ENCODE results near the gene SLC39A11. TPM values are rescaled to one million over a fixed set of nuclear protein-coding genes. Genes with fewer than 3 reads are reported as not detected.
"Not testable (repeated sequence)": the region's sequence is repeated elsewhere in the genome, so short reads cannot be mapped to it uniquely, and the experiment has no call there.

SLC39A11 gene
- polyA plus RNA-seq, 3 donors: 26.5 to 28.6 (median 26.7) TPM

DNA sequence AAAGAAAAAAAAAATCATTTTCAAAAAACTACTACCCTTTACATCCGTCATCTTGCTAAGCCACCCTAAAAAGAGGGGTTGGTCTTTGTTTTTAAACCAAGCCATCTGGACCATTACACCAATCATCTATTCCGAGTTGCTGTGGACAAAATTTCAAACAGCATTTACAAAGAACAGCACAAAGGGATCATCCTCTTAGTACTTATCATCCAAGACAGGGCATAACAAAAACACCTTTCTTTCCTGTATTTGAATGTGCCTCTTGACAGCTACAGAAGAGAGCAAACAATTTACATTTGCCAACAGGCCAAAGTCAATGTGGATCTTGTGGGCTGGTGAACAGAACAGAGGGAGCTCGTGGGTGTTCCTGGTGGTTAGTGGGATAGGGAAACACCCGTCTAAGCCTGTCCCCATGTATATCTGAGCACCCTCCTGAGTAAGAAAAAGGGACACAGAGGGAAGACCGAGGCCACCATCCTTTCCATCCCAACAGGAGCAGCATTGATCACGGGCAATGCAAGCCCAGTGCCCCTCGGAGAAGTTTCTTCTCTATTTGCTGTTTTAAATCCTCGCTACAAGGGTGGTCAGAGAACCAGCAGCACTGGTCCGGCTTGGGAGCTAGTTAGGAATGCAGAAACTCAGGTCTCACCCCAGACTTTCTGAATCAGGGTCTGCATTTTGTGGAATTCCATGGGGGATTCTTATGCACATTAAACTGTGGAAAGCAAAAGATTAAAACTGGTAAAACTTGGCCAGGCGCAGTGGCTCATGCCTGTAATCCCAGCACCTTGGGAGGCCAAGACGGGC lies 1.9 kb downstream of the SLC39A11 start:
- DNase-seq (ENCODE audit: extremely low read depth in 1 of 11, low read depth in 9 of 11, low spot score in 4 of 11): no peak

DNA sequence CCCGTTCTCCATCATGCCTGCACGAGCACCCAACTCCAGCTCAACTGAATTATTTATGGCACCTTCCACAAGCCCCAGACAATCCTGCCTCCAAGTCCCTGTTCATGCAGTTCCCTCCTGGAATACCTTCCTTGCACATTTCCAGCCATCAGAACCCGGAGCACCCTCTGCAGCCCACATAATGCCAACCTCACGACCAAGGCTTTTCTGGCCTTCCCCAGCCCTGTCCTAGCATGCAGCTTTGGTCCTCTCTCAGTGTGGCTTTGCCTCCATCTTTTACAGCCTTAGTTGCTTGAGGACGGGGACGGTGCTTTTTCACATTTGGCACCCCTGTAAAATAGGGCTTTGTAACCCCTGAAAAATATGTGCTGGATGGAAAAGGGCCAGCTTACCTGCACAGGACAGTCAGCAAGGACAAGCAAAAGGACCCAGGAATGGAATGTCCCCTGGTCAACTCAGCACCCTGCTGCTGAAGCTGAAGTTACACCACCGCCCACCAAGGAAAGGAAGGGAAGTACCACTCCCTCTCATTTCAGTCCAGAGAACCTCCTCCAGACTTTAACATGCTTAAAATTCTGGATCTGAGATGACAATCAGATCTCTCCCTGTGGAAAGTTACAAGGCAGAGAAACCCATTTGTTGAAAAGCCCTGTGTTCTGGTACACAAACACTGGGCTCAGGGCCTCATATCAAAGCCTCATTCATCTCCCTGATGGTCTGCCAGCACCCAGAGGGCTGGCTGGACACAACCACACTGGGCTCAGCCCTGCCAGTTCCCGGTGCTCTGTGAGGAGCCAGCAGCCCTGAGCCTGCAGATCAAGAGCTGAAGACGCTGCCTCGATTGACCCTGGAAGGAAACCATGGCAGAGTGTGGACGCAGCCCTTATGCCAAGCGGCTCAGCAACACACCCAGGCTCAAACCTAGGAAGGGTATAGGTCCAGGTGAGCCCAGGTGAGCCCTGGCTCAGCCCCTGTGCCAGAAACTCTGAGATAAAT lies 2.9 kb downstream of the SLC39A11 start:
- no peak for DNase-seq (ENCODE audit: extremely low read depth in 1 of 11, low read depth in 9 of 11, low spot score in 4 of 11)

DNA sequence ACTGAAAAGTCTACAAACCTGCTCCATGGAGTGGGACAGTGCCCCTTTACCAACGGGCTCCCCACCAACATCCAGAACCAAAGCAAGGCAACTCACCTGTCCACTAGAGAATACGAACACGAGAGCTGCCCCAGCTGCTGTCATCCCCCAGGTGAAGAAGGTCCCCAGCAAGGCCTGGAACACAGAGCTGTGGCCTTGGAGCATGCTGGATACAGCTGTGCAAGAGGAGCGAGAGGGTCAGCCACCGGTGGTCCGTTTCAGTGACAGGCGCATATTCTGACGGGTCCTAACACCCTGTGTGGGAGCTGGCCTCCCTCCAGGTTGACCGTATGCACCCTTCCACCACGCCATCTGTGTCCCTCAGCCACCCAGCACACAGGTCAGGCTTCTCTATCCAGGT lies 3.9 kb downstream of the SLC39A11 start:
- no peak for DNase-seq (ENCODE audit: extremely low read depth in 1 of 11, low read depth in 9 of 11, low spot score in 4 of 11)

DNA sequence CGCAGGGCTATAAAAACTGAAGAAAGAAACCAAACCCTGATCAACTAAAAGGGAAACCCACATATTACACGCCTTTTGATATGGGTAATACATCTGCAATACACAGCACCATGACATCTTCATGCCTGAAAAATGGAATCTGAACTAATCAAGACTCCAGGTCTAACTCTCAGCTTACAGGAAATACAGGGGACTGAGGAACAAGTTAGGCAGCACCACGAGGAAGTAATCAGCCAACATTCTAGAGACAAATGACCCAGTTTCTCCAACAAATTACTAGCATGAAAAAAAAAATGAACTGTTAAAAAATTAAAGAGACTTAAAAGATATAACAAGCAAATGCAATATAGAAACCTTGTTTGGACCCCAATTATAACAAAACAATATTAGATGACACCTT lies 9.1 kb downstream of the SLC39A11 start:
- no peak for DNase-seq (ENCODE audit: extremely low read depth in 1 of 11, low read depth in 9 of 11, low spot score in 4 of 11)

DNA sequence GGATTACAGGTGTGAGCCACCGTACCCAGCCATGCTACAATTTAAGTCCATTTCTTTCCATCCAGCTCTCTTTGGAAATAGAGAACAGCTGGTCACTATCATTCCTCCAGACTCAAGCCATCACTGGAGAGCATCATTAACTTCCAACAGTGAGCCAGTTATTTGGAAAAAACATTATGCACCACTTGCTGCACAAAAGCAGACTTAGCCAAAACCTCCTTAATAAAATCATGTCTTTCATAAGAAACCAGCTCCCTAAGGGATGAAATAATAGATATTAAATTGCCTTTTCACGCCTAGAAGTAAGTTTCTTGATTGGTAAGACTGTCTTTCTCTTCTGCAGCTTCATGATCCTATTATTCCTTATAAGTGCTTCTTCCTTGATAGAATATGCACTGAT lies 17.9 kb downstream of the SLC39A11 start:
- DNase-seq (ENCODE audit: extremely low read depth in 1 of 11, low read depth in 9 of 11, low spot score in 4 of 11): no peak

DNA sequence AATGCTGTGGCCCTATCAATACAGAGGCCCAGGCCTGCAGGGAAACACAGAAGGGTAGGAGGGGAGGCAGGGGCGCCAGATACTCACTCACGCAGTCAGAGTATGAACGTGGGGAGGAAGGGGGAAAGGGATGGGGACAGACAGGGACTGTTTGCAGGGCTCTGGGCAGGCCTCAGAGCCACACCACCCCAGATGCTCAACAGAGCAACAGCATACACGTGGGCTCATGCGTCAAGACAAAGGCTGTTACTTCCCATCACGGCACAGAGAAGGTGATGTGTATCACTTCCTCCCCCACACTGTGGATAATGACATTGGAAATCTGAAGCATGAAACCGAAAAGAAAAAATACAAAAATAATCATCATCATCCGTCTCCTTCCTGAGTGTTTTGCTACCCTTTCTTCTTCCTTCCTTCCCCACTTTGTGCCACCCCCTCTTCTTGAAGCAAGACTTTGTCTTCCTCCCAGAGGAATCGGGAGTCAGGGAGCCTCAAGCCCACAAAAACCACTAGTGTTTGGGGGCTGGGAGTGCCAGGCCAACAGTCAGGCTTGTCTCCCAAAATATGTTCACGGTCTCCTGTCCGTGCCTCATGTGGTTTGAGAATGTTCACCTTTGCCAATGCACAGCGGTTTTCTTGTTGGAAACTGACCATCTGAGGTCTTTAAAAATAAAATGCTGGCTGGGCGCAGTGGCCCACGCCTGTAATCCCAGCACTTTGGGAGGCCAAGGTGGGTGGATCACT lies 20.1 kb downstream of the SLC39A11 start:
- no peak for DNase-seq (ENCODE audit: extremely low read depth in 1 of 11, low read depth in 9 of 11, low spot score in 4 of 11)

DNA sequence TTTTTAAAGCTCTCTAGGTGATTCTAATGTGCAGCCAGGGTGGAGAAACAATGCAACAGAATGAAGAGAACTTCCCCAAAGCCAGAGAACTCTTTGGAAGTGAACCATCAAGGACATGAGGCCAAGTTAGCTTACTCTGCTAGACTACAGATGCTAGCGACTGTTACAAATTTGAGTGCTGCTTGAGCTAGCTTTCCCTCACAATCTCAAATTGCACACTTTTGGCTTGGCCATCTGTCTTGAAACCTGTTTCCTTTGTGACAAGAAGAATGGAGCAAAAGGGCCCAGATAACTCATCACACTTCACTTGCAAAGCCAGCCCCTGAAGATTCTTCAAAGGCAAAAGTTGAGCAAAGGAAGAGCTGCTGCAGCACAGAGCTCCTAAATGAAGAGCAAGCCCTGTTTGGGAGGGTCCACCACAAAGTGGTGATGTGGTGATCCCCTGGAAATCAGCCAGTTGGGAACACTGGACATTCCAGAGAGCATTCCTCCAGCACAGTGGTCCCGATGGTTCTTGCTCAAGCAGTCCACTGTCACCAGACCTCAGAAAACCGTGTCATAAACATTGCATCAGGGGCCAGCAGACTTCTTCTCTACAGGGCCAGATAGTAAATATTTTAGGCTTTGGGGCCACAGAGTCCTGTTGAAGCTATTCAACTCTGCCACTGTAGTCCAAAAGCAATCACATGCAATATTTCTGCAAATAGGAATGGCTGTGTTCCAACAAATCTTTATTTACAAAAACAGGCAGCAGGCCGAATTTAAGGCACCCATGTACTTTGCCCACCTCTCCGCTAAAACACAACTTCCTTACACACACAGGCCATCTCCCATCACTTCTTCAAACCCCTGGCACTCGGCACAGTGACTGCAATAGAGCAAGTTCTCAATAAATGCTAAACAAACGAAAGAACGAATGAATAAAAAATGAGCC lies 21.2 kb downstream of the SLC39A11 start:
- no peak for DNase-seq (ENCODE audit: extremely low read depth in 1 of 11, low read depth in 9 of 11, low spot score in 4 of 11)

DNA sequence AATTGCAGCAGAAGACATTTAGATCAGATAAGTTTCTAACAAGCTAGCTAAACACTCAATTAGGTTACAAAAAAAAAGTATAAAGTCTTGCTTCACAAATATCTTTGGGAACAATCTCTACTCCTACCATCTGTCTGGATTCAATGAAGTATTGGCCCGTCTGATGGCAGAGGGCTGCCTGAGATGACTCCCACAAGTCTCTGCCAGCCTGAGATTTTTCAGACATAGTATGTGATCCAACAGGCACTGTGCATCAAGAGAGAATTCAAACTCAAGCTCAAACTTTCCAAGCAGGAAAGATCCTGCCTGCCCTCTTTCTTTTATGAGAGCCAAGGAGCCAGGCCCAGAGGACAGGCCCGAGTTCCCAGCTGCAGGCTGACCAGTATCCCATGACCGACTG lies 22.6 kb downstream of the SLC39A11 start:
- DNase-seq (ENCODE audit: extremely low read depth in 1 of 11, low read depth in 9 of 11, low spot score in 4 of 11): no peak

DNA sequence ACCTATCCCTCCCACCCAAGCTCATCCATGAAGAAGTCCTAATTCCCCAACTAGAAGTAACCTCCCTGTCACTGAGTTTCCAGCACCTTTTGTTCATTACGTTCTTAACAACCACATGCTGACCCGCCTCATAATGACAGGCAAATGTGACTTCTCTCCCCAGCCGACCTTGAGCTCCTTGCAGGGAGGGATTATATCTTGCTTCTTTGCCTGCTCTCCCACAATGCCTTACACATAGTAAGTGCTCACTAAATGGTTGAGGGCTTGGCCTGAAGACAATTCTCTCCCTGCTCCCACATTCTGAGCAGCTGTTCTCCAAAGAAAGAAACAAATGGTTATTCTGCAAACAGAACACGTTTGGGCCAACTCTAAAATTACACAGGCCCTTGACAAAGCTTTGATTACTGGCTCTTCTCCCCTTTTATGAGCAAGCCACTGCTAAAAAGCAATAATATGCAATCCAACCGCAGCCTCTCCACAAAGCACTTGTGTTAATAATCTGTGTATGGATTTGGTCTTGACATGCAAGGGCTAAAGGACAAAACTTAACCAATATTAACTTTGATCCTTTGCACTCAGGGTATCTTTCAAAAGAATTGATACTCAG lies 23.2 kb downstream of the SLC39A11 start:
- no peak for DNase-seq (ENCODE audit: extremely low read depth in 1 of 11, low read depth in 9 of 11, low spot score in 4 of 11)

DNA sequence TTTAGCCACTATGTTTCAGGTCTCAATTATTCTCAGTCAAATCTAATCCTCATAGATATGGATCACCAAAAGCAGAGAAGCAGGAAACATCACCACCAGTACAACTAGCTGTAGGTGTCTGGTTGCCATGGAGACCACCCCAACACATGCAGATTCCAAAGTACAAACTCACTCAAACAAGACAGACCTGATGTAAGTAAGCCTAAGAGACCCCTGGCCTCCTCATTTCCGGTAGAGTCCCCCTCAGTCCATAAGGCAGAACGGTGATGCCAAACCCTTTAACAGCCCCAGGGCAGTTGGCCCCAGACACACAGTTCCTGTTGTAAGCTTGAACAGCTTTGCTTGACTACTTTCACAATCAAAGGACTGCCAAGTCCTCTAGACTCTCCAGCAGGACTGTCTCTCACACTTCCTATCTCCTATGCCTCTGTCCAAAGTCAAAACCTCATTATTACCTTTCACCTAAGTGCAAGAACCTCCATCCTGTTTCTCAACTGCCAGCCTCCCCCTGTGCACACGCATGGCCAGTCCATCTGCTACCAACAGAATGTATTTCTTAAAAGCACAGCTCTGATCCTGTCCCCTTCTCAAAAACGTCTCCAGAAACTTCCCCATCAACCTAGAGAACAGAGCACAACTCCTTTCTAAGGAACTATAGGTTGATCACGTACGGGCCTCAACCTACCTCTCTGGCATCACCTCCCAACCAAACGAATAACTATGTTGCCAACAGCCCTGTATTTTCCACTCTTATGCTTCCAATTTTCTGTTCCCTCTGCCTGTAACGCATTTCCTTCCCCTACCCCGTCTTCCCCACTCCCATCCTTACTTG lies 23.9 kb downstream of the SLC39A11 start:
- DNase-seq (ENCODE audit: extremely low read depth in 1 of 11, low read depth in 9 of 11, low spot score in 4 of 11): peak in 7 of 11 donors; percentile 44 to 82 (median 64)

DNA sequence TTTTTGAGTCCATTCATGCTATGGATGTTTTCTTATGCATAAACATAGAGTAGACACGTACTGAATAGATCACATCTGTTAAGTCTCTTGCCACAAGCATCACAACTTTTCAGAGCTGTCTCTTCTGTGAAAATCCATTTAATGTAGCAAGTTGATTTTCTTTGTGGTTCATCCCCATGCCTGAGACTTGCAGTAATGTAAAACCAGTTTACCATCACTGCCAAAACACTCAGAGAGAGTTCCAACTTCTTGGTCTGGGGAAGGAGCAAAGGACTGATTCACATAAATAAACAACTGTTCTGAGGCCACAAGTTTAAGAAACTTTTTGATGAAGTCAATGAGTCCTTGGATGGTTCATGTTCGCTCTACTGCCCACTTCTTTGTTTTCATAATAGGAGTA lies 24.8 kb downstream of the SLC39A11 start:
- DNase-seq (ENCODE audit: extremely low read depth in 1 of 11, low read depth in 9 of 11, low spot score in 4 of 11): not testable (repeated sequence)

DNA sequence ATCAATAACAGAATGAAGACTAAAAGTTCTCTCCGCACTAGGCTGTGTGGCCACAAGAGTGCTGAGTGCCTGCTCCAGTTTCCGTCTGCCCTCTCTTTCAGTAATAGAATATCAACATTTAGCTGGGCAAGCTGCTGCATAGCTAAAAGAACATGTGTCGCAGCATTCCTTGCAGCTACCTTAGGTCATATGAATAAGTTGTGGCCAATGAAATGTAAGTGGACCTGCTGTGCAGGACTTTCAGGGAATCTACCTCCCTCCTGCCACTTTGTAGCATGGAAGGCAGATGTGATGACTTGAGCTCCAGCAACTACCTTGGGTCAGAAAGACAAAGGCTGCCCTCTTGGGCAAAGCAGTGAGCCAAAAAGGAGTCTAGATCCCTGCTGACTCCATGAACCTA lies 25.4 kb downstream of the SLC39A11 start:
- DNase-seq (ENCODE audit: extremely low read depth in 1 of 11, low read depth in 9 of 11, low spot score in 4 of 11): no peak

DNA sequence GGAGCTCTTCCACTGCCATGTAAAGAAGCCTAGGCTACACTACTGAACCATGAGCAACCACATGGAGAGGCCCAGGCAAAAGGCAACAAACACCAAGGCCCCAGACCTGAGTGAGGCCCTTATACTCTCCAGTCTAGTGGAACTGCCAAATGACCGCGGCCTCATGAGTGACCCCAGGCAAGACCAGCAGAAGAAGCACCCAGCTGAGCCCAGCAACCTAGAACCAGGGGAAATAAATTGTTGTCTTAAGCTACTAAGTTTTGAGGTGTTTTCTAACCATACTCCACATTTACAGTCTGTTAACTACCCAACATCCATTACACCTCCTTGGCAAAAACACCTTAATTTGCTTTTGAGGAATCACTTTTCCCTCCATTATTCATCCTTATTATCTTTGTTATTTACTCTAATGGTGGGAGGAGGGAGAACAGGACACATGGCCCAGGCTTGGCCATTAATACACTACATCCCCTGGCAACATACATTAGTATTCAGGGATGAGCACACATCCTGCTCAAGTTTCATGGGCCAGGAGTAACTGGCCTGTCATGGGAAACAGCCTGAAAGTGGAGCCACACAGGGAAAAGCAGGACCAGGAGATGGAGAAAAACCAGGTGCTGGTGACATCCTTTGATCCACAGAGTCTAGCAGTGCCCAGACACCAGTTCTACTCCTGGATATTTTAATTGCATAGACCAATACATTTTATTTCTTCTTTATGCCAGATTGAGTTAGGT lies 26.2 kb downstream of the SLC39A11 start:
- DNase-seq (ENCODE audit: extremely low read depth in 1 of 11, low read depth in 9 of 11, low spot score in 4 of 11): peak in 1 of 11 donors; percentile 31

DNA sequence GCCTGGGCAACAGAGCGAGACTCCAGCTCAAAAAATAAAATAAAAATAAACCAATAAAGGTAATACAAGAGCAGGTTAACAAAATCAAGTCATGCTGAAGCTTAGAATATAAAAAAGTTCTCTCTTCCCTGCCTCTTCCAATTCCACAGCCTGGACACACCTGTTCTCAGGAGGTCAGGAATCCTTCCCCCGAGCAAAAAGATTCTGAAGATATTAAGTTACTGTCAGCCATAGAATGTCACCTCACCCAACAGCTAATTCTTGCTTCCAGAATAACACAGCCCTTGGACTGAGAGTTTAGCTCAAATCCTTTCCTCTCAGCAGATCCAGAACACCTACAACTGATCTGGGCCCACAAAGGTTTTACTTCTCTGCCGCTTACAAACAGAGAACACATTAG lies 27.1 kb downstream of the SLC39A11 start:
- no peak for DNase-seq (ENCODE audit: extremely low read depth in 1 of 11, low read depth in 9 of 11, low spot score in 4 of 11)

DNA sequence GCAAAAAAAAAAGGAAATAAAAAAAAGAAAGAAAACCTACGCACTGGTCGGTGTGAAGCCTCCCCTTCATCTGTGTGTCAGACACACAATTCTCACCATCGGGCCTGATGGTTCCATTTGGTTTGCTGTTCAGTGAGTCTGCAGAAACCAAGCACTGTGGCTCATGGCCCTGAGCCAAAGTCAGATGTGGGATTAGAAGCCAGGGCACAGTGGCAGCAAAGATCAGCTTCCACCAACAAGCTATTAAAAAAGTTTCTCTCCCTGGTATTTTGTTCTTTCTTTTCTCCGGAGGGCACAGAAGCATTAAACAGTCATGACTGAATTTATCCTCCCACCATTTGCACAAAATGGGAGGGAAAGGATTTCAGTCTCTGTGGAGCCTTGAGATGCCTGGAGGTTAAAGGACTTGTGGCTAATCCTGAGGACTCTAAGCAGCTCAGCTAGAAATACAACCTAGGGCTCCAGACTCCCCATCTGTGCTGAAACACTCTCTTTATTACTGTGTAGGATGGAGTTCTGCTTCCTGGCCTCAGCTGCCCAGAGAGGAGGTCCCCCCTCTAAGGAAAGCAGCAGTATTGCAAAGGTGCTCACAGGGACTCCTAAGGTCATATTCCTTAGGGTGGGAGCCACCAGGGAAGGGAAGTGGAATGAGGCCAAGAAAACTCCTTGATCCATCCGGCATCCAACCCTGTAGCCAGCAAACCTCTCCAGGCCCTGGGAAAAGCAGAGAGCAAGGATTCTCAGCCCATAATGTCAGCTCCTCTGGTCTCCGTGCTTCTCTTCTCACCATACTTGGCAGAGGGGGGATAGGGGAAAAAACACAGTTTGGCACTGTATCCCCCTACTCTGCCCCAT lies 28.2 kb downstream of the SLC39A11 start:
- no peak for DNase-seq (ENCODE audit: extremely low read depth in 1 of 11, low read depth in 9 of 11, low spot score in 4 of 11)

DNA sequence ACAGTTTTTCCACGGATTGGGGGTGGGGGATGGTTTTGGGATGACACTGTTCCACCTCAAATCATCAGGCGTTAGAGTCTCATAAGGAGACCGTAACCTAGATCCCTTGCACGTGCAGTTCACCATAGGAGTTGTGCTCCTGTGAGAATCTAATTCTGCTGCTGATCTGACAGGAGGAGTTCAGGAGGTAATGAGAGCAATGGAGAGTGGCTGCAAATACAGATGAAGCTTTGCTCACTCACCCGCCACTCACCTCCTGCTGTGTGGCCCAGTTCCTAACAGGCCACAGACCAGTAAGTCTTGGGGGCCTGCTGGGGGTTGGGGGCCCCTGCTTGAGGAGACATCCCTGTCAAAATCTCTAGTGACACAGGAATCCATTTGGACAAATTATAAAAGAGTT lies 29.8 kb downstream of the SLC39A11 start:
- DNase-seq (ENCODE audit: extremely low read depth in 1 of 11, low read depth in 9 of 11, low spot score in 4 of 11): no peak

All from renal cortex interstitium (tissue), 11 donors.